HG03066 (cell line): ENCODE results near the gene PCDHGA5.
A peak's percentile ranks its signal among the peaks of the same experiment; 100 is the strongest.
"Not testable (repeated sequence)": the region's sequence is repeated elsewhere in the genome, so short reads cannot be mapped to it uniquely, and the experiment has no call there.

ENCODE experiments used
- ATAC-seq: cut with Tn5 transposase; IDR thresholded peaks from one replicate; pipeline ENCODE4 v1.9.1; 2021; ENCODE audit warnings: low read depth; ENCODE audit not compliant: unreplicated experiment

Gene PCDHGA5

DNA sequence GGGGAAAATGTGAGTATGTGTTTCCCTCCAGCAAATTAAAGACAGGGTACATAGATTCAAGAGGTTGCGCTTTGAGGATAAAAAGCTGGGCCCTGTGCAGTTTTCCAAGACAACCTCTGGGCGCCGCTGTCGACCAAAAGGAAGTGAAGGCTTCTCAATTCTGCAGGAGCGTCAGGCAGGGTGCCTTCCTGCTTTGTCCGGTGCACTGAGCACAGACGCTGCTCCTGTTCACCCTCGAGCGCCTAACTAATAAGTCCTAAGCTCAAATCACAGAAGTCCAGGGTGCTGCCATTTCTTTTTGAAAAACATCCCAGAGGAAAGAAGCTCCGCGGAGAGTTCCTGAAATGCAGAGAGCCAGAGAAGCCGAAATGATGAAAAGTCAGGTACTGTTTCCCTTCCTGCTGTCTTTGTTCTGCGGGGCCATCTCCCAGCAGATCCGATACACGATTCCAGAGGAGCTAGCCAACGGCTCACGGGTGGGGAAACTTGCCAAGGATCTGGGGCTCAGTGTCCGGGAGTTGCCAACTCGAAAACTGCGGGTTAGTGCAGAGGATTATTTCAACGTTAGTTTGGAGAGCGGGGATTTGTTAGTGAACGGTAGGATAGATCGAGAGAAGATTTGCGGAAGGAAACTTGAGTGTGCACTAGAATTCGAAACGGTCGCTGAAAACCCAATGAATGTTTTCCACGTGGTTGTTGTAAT lies 13.9 kb upstream of the PCDHGA5 start, which contains the start of gene PCDHGB1:
Gene PCDHGB1 (plus strand): TSS at position 183 of the 703 bp plus-strand sequence. CDS start 162 bp downstream, at position 345.
- no peak for ATAC-seq

DNA sequence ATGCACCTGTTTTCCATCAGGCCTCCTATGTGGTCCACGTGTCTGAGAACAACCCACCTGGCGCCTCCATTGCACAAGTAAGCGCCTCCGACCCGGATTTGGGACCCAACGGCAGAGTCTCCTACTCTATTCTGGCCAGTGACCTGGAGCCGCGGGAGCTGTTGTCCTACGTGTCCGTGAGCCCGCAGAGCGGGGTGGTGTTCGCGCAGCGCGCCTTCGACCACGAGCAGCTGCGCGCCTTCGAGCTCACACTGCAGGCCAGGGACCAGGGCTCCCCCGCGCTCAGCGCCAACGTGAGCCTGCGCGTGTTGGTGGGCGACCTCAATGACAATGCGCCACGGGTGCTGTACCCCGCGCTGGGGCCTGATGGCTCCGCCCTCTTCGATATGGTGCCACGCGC lies 12.4 kb upstream of the PCDHGA5 start:
- no peak for ATAC-seq

DNA sequence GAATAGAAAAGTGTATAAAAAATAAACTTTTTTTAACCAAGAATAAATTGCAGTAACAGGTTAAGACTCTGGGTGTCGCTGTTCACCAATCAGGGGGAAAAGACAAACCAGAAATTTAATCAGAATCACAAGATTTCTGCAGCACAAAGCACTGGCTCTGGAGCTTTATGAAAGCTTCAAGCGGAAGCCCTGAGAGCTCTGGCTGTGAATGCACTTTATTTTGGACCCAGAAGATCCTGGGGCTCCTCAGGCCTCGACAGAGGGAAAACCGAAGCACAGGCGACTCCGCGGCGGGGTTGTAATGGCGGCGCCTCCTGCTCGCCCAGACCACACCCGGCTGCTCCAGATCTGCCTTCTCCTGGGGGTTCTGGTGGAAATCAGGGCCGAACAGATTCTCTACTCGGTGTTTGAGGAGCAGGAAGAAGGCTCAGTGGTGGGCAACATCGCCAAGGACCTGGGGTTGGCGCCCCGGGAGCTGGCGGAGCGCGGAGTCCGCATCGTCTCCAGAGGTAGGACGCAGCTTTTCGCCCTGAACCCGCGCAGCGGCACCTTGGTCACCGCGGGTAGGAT lies 9.0 kb upstream of the PCDHGA5 start, which contains the start of gene PCDHGA4:
Gene PCDHGA4 (plus strand): TSS at position 122 of the 570 bp plus-strand sequence. CDS start 87 bp downstream, at position 209.
- ATAC-seq, result no peak

DNA sequence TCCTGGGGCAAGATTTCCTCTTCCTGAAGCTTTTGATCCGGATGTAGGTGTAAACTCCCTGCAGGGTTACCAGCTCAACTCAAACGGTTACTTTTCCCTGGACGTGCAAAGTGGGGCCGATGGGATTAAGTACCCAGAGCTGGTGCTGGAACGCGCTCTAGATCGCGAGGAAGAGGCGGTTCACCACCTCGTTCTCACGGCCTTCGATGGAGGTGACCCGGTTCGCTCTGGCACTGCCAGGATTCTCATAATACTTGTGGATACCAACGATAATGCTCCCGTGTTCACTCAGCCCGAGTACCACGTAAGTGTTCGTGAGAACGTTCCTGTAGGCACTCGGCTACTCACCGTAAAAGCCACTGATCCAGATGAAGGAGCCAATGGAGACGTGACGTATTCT lies 8.3 kb upstream of the PCDHGA5 start:
- ATAC-seq, result no peak

DNA sequence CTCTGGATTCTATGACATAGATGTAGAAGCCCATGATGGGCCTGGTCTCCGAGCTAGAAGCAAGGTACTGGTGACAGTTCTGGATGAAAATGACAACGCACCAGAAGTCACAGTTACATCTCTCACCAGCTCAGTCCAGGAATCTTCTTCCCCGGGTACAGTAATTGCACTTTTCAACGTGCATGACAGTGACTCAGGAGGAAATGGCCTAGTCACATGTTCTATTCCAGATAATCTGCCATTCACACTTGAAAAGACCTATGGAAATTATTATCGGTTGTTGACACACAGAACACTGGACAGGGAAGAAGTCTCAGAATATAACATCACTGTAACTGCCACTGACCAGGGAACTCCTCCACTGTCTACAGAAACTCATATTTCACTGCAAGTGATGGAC lies 7.8 kb upstream of the PCDHGA5 start:
- no peak for ATAC-seq

DNA sequence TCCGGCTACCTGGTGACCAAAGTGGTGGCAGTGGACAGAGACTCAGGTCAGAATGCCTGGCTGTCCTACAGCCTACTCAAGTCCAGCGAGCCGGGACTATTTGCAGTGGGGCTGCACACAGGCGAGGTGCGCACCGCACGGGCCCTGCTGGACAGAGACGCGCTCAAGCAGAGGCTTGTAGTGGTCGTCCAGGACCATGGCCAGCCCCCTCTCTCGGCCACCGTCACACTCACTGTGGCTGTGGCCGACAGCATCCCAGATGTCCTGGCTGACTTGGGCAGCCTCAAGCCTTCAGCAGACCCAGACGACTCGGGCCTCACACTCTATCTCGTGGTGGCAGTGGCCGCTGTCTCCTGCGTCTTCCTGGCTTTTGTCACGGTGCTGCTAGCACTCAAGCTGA lies 7.0 kb upstream of the PCDHGA5 start:
- no peak for ATAC-seq

DNA sequence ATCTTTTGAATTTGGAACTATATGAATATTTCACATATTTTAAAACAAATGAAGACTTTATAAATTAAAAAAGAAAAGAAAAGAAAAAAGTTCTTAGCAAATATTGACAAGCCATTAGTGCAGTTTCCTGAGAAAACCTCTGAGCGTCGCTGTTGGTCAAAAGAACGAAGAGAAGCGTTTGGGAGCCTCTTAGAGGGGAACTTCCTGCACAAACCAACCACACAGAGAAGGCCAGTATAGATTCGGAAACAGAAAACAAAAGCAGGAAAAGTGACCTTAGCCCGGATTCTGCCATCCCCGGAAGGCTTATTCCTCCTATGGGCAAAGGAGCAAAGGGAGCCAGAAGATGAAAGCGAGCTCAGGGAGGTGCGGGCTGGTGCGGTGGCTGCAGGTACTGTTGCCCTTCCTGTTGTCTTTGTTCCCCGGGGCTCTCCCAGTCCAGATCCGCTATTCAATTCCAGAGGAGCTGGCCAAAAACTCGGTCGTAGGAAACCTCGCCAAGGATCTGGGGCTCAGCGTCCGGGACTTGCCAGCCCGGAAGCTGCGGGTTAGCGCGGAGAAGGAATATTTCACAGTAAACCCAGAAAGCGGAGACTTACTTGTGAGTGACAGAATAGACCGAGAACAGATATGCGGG lies 4.1 kb upstream of the PCDHGA5 start, which contains the start of gene PCDHGB2:
Gene PCDHGB2 (plus strand): TSS at position 205 of the 637 bp plus-strand sequence. CDS start 142 bp downstream, at position 347.
- ATAC-seq, result peak; percentile 64

DNA sequence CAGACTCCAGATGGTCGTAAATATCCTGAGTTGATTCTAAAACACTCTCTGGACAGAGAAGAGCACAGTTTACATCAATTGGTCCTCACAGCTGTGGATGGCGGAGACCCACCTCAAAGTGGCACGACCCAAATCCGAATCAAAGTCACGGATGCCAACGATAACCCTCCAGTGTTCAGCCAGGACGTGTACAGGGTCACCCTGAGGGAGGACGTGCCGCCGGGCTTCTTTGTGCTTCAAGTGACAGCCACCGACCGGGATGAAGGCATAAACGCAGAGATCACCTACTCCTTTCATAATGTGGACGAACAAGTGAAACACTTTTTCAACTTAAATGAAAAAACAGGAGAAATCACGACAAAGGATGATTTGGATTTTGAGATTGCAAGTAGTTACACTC lies 3.3 kb upstream of the PCDHGA5 start:
- no peak for ATAC-seq

DNA sequence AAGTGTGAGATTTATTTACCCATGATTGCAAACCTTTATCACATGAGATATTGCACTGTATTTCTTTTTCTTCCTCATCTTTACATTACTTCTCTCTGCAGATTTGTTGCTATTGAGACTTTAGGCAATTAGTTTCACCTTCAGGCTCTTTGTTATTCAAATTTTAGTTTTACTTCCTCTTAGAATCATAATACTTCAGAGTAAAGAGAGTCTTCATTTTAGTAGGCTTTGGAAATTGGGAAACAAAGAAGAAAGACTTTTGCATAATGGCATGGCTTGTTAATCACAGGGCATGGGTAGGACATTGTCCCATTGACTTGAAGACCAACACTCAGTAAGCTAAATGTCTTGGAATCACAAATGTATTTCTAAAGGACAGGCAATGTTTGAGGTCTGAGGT lies 1.2 kb upstream of the PCDHGA5 start:
- ATAC-seq, result no peak

DNA sequence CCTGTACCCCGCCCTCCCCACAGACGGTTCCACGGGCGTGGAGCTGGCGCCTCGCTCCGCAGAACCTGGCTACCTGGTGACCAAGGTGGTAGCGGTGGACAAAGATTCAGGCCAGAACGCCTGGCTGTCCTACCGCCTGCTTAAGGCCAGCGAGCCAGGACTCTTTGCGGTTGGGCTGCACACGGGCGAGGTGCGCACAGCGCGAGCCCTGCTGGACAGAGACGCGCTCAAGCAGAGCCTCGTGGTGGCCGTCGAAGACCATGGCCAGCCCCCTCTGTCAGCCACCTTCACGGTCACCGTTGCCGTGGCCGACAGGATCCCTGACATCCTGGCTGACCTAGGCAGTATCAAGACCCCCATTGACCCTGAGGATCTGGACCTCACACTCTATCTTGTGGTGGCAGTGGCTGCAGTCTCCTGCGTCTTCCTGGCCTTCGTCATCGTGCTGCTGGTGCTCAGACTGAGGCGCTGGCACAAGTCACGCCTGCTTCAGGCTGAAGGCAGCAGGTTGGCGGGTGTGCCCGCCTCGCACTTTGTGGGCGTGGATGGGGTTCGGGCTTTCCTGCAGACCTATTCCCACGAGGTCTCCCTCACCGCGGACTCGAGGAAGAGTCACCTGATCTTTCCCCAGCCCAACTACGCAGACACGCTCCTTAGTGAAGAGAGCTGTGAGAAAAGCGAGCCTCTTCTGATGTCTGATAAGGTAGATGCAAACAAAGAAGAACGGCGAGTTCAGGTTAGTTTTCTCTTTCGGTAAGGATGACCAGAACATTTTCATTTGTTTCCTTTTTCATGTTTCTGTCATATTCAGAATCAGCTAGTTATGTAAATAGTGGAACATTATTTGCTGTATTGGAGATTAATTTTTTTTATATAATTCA lies 2.3 kb downstream of the PCDHGA5 start:
- ATAC-seq, result no peak

DNA sequence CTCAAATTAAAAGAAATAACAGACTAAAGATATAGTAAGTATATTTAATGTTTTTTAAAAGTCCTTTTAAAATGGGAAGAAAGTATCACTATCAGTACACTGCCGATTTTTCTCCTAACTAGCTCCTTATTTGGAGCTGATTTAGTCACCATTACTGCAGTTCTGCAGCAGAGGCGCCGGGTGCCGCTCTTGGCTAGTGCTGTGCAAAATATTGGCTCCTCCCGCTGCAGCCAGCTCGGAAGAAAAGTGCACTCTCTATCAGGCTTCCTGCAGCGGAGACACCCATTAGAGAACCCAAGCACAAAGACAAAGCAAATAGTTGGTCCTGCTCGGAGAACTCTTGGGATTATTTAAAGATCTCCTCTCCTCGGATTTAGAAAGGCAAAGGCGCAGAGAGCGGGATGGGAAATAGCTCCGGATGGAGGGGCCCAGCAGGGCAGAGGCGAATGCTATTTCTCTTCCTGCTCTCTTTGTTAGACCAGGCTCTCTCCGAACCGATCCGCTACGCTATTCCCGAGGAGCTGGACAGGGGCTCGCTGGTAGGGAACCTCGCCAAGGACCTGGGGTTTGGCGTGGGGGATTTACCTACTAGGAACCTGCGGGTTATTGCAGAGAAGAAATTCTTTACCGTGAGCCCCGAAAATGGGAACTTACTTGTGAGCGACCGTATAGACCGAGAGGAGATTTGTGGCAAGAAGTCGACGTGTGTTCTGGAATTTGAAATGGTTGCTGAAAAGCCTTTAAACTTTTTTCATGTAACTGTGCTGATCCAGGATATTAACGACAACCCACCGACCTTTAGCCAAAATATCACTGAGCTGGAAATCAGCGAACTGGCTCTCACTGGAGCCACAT lies 6.3 kb downstream of the PCDHGA5 start, which contains the start of gene PCDHGB3:
Gene PCDHGB3 (plus strand): TSS at position 249 of the 855 bp plus-strand sequence. CDS start 153 bp downstream, at position 402.
- no peak for ATAC-seq

DNA sequence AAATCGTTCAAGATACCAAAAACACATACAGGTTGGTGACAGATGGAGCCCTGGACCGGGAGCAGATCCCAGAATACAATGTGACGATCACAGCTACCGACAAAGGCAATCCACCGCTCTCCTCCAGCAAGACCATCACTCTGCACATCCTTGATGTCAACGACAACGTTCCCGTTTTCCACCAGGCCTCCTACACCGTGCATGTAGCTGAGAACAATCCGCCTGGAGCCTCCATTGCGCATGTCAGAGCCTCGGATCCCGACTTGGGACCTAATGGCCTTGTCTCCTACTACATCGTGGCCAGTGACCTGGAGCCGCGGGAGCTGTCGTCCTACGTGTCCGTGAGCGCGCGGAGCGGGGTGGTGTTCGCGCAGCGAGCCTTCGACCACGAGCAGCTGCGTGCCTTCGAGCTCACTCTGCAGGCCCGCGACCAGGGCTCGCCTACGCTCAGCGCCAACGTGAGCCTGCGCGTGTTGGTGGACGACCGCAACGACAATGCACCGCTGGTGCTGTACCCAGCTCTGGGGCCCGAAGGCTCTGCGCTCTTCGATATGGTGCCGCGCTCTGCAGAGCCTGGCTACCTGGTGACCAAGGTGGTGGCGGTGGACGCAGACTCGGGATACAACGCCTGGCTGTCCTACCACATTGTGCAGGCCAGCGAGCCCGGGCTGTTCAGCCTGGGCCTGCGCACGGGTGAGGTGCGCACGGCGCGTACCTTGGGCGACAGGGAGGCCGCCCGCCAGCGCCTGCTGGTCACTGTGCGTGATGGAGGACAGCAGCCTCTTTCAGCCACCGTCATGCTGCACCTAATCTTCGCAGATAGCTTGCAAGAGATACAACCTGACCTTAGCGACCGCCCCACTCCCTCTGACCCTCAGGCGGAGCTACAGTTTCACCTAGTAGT lies 7.9 kb downstream of the PCDHGA5 start:
- ATAC-seq, result no peak

DNA sequence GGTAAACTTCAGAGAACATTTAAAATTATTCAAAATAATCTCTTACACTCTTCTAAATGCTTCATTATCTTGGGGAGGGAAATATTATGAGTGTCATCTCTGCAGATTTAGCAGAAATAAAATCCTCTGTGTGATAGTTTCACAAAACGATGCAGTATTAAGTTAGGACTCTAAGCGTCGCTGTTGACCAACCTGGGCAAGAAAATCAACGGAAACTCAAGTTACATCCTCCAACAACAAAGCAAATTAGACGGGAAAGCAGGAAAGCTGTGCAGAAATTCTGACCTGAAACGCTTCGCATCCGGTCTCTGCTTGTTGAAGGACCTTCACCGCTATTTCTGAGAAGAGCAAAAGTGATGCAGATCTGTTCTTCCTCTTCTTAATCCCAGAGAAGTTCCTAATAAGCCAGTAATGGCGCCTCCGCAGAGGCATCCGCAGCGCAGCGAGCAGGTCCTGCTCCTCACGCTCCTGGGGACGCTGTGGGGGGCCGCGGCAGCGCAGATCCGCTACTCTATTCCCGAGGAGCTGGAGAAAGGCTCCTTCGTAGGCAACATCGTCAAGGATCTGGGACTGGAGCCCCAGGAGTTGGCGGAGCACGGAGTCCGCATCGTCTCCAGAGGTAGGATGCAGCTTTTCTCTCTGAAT lies 9.8 kb downstream of the PCDHGA5 start, which contains the start of gene PCDHGA6:
Gene PCDHGA6 (plus strand): TSS at position 219 of the 645 bp plus-strand sequence. CDS start 193 bp downstream, at position 412.
- ATAC-seq, result no peak

DNA sequence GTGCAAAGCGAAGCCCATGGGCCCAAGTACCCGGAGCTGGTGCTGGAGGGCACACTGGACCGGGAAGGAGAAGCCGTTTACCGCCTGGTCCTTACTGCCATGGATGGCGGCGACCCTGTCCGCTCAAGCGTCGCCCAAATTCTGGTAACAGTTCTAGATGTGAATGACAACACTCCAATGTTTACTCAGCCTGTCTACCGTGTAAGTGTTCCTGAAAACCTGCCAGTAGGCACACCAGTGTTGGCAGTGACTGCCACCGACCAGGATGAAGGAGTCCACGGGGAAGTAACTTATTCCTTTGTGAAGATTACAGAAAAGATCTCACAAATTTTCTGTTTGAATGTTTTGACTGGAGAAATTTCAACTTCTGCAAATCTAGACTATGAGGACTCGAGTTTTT lies 10.7 kb downstream of the PCDHGA5 start:
- no peak for ATAC-seq

DNA sequence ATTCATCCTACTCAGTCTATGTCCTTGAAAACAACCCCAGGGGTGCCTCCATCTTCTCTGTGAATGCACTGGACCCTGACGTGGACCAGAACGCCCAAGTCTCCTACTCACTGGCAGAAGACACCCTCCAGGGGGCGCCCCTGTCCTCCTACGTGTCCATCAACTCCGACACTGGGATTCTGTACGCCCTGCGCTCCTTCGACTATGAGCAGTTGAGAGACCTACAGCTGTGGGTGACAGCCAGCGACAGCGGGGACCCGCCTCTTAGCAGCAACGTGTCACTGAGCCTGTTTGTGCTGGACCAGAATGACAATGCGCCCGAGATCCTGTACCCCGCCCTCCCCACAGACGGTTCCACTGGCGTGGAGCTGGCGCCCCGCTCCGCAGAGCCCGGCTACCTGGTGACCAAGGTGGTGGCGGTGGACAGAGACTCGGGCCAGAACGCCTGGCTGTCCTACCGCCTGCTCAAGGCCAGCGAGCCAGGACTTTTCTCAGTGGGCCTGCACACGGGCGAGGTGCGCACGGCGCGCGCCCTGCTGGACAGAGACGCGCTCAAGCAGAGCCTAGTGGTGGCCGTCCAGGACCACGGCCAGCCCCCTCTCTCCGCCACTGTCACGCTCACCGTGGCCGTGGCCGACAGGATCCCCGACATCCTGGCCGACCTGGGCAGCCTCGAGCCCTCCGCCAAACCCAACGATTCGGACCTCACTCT lies 11.6 kb downstream of the PCDHGA5 start:
- ATAC-seq, result not testable (repeated sequence)

DNA sequence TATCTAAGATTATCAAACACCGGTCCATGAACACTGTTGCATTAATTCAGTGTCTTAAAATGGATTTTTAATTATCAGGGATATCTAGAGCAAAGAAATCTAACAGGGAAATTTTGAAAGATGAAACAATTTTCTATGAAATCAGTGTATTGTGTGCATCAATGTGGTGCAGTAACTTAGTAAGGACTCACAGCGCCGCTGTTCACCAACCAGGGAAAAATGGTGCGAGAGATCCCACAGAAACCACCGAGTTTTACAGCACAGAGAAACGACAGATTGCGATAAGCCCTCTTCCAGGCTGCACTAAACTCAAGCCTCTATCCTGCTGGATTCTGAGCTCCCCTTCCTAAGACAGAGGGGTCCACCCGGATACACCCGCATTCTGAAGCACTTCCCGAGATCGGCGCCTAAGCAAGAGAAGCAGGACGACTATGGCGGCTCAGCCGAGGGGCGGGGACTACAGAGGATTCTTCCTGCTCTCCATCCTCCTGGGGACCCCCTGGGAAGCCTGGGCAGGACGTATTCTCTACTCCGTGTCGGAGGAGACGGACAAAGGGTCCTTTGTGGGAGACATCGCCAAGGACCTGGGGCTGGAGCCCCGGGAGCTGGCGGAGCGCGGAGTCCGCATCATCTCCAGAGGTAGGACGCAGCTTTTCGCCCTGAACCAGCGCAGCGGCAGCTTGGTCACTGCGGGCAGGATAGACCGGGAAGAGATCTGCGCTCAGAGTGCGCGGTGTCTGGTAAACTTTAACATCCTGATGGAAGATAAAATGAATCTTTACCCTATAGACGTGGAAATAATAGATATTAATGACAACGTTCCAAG lies 18.7 kb downstream of the PCDHGA5 start, which contains the start of gene PCDHGA7:
Gene PCDHGA7 (plus strand): TSS at position 274 of the 826 bp plus-strand sequence. CDS start 158 bp downstream, at position 432.
- ATAC-seq, result no peak
